Activated naive CD8-positive, alpha-beta T cell treated with anti-CD3 and anti-CD28 coated beads for 36 hours (primary cell): ENCODE data around the gene TMPRSS7. TPM values are rescaled to one million over a fixed set of nuclear protein-coding genes. Genes with fewer than 3 reads are reported as not detected.
A peak's percentile ranks its signal among the peaks of the same experiment; 100 is the strongest.
"Not testable (repeated sequence)": the region's sequence is repeated elsewhere in the genome, so short reads cannot be mapped to it uniquely, and the experiment has no call there.

Experiments used
- DNase-seq: peaks from one replicate; pipeline ENCODE4 v3.0.0; 2021
- H3K27ac Mint-ChIP-seq: one replicate; pipeline ENCODE4 v1.8.0; 2022; ENCODE audit warnings: mild to moderate bottlenecking, moderate library complexity, mixed read lengths
- H3K27me3 Mint-ChIP-seq: one replicate; pipeline ENCODE4 v1.8.0; 2022; ENCODE audit warnings: mild to moderate bottlenecking, mixed read lengths
- H3K36me3 Mint-ChIP-seq: one replicate; pipeline ENCODE4 v1.8.0; 2021; ENCODE audit warnings: mild to moderate bottlenecking, mixed read lengths
- H3K4me1 Mint-ChIP-seq: one replicate; pipeline ENCODE4 v1.8.0; 2021; ENCODE audit warnings: mixed read lengths
- H3K4me3 Mint-ChIP-seq: one replicate; pipeline ENCODE4 v1.8.0; 2022; ENCODE audit warnings: mild to moderate bottlenecking, moderate library complexity, mixed read lengths
- H3K9me3 Mint-ChIP-seq: one replicate; pipeline ENCODE4 v1.8.0; 2022; ENCODE audit warnings: mixed read lengths
- total RNA-seq, 2 experiments: library from RNA; stranded (reverse); gene quantifications; one replicate each; pipeline ENCODE4 v1.2.3, GENCODE V29; 2021

Gene TMPRSS7
- total RNA-seq, 2 experiments from 2014 or later = not detected

DNA sequence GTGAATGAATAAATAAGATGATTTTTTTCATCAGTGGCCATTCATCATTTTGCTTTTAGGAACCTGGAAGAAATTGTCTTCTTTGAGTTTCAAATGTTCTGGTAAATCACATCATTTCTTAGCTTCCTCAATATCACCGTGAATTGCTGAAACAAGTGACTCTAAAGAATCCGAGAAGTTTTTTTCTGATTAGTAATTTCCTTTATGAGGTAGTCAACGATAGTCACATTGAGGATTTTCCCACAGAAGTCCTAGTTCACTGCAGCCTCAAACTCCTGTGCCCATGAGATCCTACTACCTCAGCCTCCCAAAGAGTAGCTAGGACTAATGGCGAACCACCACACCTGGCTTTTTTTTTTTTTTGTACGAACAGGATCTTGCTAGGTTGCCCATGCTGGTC, 3.6 kb upstream of the TMPRSS7 start:
- Mint-ChIP-seq H3K9me3 (no peaks in the 10 kb centered on the region), H3K36me3 (no peaks in the 10 kb centered on the region), H3K4me3 (no peak overlapping the region), H3K27ac (no peak overlapping the region), H3K27me3 (no peaks in the 10 kb centered on the region), H3K4me1 (no peaks in the 10 kb centered on the region)
- DNase-seq = no peak

DNA sequence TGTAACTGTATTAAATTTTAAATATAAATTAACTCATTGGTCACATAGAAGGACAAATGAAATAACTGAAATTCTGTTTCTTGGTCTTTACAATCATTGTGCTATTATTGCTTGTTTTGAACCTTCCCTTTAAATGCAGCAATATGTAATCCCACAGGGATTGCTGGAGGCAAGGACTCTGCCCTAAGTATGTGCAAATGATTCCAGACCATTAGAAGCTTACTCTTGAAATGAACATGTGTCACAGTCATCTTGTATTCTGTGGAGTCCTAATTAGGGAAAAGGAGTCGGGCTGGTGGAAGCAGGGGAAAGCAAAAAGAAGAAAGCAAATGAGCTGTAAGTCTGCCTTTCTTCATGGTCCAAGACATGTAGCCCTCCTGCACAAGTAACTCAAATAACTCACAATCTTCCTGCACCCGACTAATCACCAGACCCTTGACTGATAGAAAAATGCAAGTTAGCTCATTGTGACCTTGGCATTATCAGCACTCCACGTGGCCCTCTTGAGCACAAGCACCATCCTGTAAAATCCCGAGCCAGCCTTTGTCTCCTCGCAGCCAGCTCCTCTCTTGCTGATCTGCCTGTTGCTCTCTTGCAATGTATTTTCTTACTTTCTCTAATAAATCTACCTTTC, 2.3 kb upstream of the TMPRSS7 start:
- H3K4me1 Mint-ChIP-seq = no peaks in the 10 kb centered on the region
- no peaks in the 10 kb centered on the region for H3K36me3 Mint-ChIP-seq
- H3K4me3 Mint-ChIP-seq = no peak overlapping the region
- DNase-seq = no peak
- no peak overlapping the region for H3K27ac Mint-ChIP-seq
- H3K27me3 Mint-ChIP-seq = no peaks in the 10 kb centered on the region
- H3K9me3 Mint-ChIP-seq = no peaks in the 10 kb centered on the region

DNA sequence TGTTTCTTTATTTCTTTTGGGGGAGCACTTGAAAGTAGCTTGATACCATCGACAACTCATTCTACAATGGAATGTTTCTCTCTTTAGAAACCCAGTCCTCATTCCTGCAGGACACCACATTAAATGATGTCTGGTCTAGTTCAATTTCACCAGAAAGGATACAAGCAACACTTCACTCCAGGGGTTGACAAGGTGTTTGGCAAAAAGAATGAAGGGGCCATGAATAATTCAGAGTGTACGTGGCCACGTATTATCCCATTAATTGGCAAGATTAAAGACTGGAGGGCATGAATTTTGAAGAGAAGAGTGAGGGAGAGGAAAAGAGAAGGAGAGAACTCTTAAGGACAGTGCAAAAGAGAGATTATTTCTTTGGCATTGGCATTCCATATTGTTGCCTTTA, 705 bp downstream of the TMPRSS7 start:
- Mint-ChIP-seq H3K27ac (no peak overlapping the region), H3K9me3 (peaks cover 3% of the 10 kb centered on the region), H3K36me3 (no peaks in the 10 kb centered on the region), H3K4me1 (no peaks in the 10 kb centered on the region), H3K4me3 (no peak overlapping the region), H3K27me3 (no peaks in the 10 kb centered on the region)
- DNase-seq = no peak

DNA sequence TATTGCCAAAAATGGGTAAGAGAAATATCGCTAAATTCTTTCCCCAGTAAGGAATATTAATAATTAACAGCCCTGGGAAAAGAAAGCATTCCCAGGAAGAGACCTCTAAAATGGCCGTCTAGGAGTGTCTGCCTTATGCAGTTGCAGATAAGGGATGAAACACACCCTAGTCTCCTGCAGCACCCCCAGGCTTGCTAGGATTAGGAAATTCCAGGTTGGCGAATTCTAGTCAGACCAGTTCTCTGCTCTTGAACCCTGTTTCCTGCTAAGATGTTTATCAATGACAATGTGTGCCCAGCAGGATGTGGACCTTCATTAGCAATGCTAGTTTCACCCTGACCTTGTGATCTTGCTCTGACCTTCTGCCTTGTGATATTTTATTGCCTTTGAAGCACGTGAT, 2.7 kb downstream of the TMPRSS7 start:
- H3K9me3 Mint-ChIP-seq, H3K27me3 Mint-ChIP-seq, H3K27ac Mint-ChIP-seq, DNase-seq, H3K4me1 Mint-ChIP-seq, H3K36me3 Mint-ChIP-seq, H3K4me3 Mint-ChIP-seq: not testable (repeated sequence)

DNA sequence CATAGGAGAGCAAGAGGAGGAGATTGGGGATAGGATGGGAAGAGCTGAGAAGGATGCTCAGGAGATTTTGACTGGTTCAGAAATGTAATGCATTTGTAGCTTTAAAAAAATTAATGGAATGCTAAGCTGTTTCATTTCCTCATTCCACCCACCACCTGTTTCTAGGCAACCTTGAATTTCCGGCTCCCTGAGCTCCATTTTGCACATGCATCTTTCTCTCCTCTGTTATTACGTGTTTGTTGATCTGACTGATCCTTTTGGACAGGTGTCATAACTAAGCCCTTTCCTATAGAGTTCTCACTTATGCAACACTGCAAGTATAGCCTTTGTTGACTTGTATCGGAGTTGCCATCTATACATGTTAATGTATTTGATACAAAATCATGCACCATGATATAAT, 4.3 kb downstream of the TMPRSS7 start:
- Mint-ChIP-seq H3K27ac (no peak overlapping the region), H3K36me3 (no peaks in the 10 kb centered on the region), H3K4me1 (no peaks in the 10 kb centered on the region)

DNA sequence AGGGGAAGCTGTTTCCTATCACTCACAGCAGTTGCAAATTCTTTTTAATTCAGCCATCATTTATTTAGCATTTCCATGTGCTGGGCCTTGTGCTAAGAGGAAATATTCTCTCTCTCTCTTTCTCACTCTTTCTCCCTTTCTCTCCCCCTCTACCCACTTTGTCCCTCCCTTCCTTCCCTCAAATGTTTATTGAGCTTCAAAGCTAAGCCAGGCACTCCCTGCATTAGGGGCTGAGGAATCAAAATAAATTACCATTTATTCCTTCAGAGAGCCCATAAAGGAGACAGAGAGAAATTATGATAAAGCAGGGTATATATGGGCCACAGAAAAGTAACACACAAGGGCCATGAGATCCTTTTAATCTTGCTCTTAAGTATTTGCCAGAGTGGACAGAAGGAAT, 6.8 kb downstream of the TMPRSS7 start:
- Mint-ChIP-seq H3K9me3 (peaks cover 3% of the 10 kb centered on the region), H3K27me3 (no peaks in the 10 kb centered on the region), H3K27ac (no peak overlapping the region), H3K4me3 (no peak overlapping the region), H3K36me3 (no peaks in the 10 kb centered on the region), H3K4me1 (no peaks in the 10 kb centered on the region)
- DNase-seq = no peak

More for the DNA sequence above, 4.3 kb downstream of the TMPRSS7 start:
- no peak for DNase-seq
- Mint-ChIP-seq H3K4me3 (no peak overlapping the region), H3K27me3 (no peaks in the 10 kb centered on the region), H3K9me3 (peaks cover 3% of the 10 kb centered on the region)

DNA sequence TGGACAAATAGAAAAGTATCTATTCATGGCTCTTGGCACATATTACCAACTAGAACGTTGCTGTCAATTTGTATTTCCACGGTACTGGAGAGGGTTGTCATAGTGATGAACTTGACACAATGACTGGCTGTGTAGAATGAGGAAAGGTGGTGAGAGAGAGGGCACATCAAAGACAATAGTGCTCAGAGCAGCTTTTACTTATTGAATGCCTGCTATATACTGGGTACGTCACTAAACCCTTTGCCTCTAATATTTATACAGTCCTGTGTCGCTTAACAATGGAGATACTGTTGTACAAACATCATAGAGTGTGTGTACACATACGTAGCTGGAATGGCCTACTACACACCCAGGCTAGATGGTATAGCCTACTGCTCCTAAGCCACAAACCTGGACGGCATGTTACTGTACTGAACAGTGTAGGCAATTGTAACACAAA, 8.3 kb downstream of the TMPRSS7 start:
- DNase-seq = no peak
- no peaks in the 10 kb centered on the region for H3K27me3 Mint-ChIP-seq
- no peak overlapping the region for H3K4me3 Mint-ChIP-seq
- no peaks in the 10 kb centered on the region for H3K9me3 Mint-ChIP-seq
- no peaks in the 10 kb centered on the region for H3K36me3 Mint-ChIP-seq
- peaks cover 4% of the 10 kb centered on the region for H3K4me1 Mint-ChIP-seq
- no peak overlapping the region for H3K27ac Mint-ChIP-seq

DNA sequence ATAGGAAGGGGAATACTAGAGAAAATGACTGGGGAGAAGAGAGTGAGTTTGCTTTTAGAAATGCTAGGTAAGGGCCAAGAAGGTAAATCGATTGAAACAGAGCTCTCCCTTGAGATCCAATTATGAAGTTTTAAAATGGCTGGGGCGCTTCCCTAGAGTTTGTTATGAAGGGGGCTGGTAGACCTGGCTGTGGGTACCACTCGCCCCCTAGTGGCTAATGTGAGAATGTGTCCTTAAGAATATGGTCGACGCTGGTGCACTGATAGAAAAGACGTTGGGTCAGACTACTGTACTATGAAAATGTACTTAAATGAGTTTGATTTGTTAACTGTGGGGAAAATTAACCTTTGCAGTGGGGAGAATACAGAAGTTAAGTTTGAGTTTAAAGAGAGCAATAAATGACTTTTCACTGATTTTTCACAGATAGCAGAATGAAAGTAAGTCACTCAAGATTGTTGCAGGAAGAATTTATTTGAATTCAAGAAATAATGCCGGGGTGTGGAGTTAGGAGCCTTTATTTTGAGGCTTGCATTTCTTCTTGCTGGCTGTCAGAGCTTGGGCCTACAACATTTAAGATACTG, 9.2 kb downstream of the TMPRSS7 start:
- no peaks in the 10 kb centered on the region for H3K9me3 Mint-ChIP-seq
- H3K27ac Mint-ChIP-seq = no peak overlapping the region
- H3K4me3 Mint-ChIP-seq = no peak overlapping the region
- no peaks in the 10 kb centered on the region for H3K36me3 Mint-ChIP-seq
- DNase-seq = peak; percentile 46
- peaks cover 4% of the 10 kb centered on the region for H3K4me1 Mint-ChIP-seq
- H3K27me3 Mint-ChIP-seq = no peaks in the 10 kb centered on the region

DNA sequence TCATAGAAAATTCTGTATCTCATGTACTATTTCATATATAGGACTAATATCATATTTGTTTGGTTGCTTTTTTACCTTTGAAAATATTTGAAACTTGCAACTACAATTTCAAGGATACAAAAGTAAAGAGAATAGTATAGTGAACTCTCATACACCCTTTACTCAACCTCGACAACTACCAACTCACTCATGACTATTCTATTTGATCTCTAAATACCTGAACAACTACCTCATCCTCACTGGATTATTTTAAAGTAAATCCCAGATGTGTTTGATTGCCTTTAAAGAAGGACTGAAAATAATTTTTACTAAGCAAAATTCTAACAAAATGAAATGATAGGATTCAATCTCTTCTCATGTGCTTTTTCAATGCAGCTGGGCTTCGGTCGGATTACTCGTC, 12.1 kb downstream of the TMPRSS7 start:
- Mint-ChIP-seq H3K9me3 (no peaks in the 10 kb centered on the region), H3K4me1 (peaks cover 4% of the 10 kb centered on the region), H3K27me3 (no peaks in the 10 kb centered on the region), H3K27ac (no peak overlapping the region), H3K36me3 (no peaks in the 10 kb centered on the region), H3K4me3 (no peak overlapping the region)
- DNase-seq = no peak

DNA sequence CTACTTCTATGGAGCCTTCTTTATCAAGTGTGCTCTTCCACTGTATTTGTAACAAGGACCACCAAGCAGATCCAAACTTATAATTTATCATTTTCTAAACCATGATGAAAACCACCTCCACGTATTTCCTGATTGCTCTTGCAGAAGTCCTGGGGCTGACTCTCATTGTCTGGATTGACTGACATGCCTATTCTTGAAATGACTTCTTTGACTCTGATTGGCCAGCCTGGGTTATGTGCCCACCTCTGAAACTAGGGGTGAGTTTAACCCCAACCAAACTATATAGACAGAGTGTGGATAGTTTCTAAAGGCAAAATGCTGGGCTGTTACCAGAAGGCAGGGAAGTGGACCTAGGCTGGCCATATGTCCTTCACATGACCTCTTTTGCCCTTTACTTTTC, 12.7 kb downstream of the TMPRSS7 start:
- peaks cover 4% of the 10 kb centered on the region for H3K4me1 Mint-ChIP-seq
- DNase-seq = no peak
- H3K27ac Mint-ChIP-seq = no peak overlapping the region
- H3K4me3 Mint-ChIP-seq = no peak overlapping the region
- H3K9me3 Mint-ChIP-seq = no peaks in the 10 kb centered on the region
- H3K36me3 Mint-ChIP-seq = no peaks in the 10 kb centered on the region
- H3K27me3 Mint-ChIP-seq = no peaks in the 10 kb centered on the region

DNA sequence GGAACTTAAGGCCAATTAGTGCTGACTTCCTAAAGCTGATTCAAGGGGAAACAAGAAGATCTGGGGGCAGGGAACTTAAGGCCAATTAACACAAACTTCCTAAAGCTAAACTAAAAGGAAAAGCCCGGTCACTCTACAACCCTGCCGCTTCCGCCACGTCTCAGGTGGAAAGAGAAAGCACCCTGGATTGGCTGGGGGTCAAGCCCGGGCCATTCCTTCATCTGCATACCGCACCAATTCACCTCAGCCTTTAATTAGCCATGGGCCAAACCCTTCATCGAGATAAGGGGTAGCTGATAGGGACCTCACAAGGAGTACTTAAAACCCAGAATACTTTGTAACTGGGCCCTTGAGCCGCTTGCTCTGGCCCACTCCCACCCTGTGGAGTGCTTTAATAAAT, 14.4 kb downstream of the TMPRSS7 start:
- H3K27me3 Mint-ChIP-seq = no peaks in the 10 kb centered on the region
- no peak for DNase-seq
- H3K4me3 Mint-ChIP-seq = no peak overlapping the region
- no peak overlapping the region for H3K27ac Mint-ChIP-seq
- peaks cover 4% of the 10 kb centered on the region for H3K4me1 Mint-ChIP-seq
- no peaks in the 10 kb centered on the region for H3K9me3 Mint-ChIP-seq
- no peaks in the 10 kb centered on the region for H3K36me3 Mint-ChIP-seq

DNA sequence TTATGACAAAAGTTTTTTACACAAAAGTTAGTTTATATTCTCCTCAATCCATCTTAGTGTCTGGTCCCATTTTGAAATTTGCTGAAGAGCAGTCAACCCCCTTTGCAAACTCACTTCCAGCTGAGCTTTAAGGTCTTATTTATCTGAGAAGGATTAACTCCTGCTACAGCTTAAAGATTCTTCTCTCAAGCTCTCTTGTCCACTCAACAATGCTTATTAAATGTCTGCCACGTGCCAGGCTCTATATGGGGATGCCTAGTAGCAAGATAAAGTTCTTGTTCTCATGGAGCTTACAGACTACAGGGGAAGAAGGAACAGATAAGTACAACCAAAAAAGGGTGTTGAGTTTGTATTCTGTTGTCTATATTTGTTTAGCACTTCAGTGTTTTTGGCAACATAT, 18.7 kb downstream of the TMPRSS7 start:
- Mint-ChIP-seq H3K36me3 (no peaks in the 10 kb centered on the region), H3K27me3 (no peaks in the 10 kb centered on the region), H3K4me3 (no peak overlapping the region), H3K9me3 (no peaks in the 10 kb centered on the region), H3K4me1 (peaks cover 3% of the 10 kb centered on the region), H3K27ac (no peak overlapping the region)
- DNase-seq = no peak

GRCh38 chr3:112056451-112056929, 22.0 kb downstream of the TMPRSS7 start:
- Mint-ChIP-seq H3K4me3 (no peak overlapping the region), H3K9me3 (peaks cover 4% of the 10 kb centered on the region), H3K27me3 (no peaks in the 10 kb centered on the region), H3K36me3 (no peaks in the 10 kb centered on the region), H3K4me1 (peaks cover 3% of the 10 kb centered on the region), H3K27ac (no peak overlapping the region)
- DNase-seq = no peak

DNA sequence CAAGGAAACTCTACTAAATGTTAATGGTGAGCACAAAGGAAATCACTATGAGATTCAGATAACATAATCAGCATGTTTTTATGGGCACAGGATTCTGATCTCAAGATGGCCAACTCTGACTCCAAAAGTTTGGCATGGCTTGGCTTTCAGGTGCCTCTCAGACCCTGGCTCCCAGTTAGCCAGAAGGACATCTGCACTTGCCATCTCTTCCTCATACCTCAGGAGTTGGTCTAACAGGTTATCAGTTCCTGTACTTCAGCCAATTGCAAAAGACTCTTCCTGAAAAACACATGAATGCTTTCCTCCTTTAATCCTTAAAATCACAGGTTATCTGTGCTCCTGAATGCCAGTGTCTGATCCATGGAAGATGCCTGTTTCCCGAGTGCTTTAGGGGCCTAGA, 25.0 kb downstream of the TMPRSS7 start:
- Mint-ChIP-seq H3K9me3 (peaks cover 4% of the 10 kb centered on the region), H3K36me3 (no peaks in the 10 kb centered on the region), H3K4me3 (no peak overlapping the region), H3K27ac (no peak overlapping the region), H3K4me1 (peaks cover 3% of the 10 kb centered on the region), H3K27me3 (no peaks in the 10 kb centered on the region)
- DNase-seq = no peak

- H3K27me3 Mint-ChIP-seq = no peaks in the 10 kb centered on the region
- no peak overlapping the region for H3K27ac Mint-ChIP-seq
- no peak overlapping the region for H3K4me3 Mint-ChIP-seq
- DNase-seq = no peak
- no peaks in the 10 kb centered on the region for H3K36me3 Mint-ChIP-seq
- peaks cover 3% of the 10 kb centered on the region for H3K4me1 Mint-ChIP-seq
- H3K9me3 Mint-ChIP-seq = peaks cover 4% of the 10 kb centered on the region
These were observed 26.6 kb downstream of the TMPRSS7 start for GRCh38 chr3:112061152-112061551.

DNA sequence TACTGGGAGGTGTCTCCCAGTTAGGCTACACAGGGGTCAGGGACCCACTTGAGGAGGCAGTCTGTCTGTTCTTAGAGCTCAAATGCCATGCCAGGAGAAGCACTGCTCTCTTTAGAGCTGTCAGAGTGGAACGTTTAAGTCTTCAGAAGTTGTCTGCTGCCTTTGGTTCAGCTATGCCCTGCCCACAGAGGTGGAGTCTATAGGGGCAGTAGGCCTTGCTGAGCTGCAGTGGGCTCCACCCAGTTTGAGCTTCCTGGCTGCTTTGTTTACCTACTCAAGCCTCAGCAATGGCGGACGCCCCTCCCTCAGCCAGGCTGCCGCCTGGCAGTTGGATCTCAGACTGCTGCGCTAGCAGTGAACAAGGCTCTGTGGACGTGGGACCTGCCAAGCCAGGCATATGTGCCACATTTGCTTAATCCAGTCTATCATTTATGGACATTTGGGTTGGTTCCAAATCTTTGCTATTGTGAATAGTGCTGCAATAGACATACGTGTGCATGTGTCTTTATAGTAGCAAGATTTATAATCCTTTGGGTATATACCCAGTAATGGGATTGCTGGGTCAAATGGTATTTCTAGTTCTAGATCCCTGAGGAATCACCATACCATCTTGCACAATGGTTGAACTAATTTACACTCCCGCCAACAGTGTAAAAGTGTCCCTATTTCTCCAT, 38.0 kb downstream of the TMPRSS7 start:
- DNase-seq = peak; percentile 60
- Mint-ChIP-seq H3K4me3 (peak overlapping the region; percentile 46), H3K4me1 (peaks cover 27% of the 10 kb centered on the region), H3K27ac (peak overlapping the region; percentile 55)
- not testable (repeated sequence) for H3K9me3 Mint-ChIP-seq, H3K27me3 Mint-ChIP-seq, H3K36me3 Mint-ChIP-seq
